GM12878 (cell line): ENCODE measurements around the gene CBX7. TPM values are rescaled to one million over a fixed set of nuclear protein-coding genes. Genes with fewer than 3 reads are reported as not detected.

ENCODE experiments used
- ATAC-seq: fragments of 200-7000 bp; cut with Tn5 transposase; 3 replicates; pipeline ENCODE4 v1.9.1; 2020; ENCODE audit warnings: mild to moderate bottlenecking, moderate library complexity
- BruUV-seq: library from RNA; stranded (reverse); fragments of 400-500 nt; replicated peaks from 2 replicates; lab custom pipeline; 2021; lab: Mats Ljungman, UMichigan
- CTCF ChIA-PET: fragments of 300-600 bp; sonication (Branson Sonifier 250); formaldehyde crosslinking; extraction: SDS; loops from one replicate; lab custom pipeline; 2021; ENCODE audit warnings: inconsistent platforms; lab: Yijun Ruan, JAX
- POLR2A ChIA-PET: fragments of 350-600 bp; formaldehyde crosslinking; extraction: SDS; loops from one replicate; lab custom pipeline; 2021; ENCODE audit warnings: inconsistent platforms; lab: Charles Lee
- RAD21 ChIA-PET: fragments of 300-600 bp; sonication (Branson Sonifier 250); formaldehyde crosslinking; loops from one replicate; lab custom pipeline; 2023; ENCODE audit warnings: antibody characterized with exemption; ENCODE audit not compliant: unreplicated experiment; lab: Charles Lee
- SMC1A ChIA-PET: fragments of 300-600 bp; sonication (Branson Sonifier 250); formaldehyde crosslinking; loops from one replicate; lab custom pipeline; 2023; ENCODE audit not compliant: unreplicated experiment, uncharacterized antibody; lab: Charles Lee
- DNase-seq: peaks from one replicate; pipeline ENCODE4 v3.0.0-alpha.2; 2011; ENCODE audit warnings: low read depth, low spot score
- FAIRE-seq: peaks from 3 replicates; lab custom pipeline; 2011; peaks lifted over from hg19 to GRCh38; lab: Jason Lieb, UNC
- H2AFZ ChIP-seq: 2 replicates; pipeline ENCODE4 v1.6.0; 2011; ENCODE audit warnings: low read depth, low read length, control low read depth; ENCODE audit not compliant: control insufficient read depth
- H3K27ac ChIP-seq: 2 replicates; pipeline ENCODE4 v1.5.1; 2011; ENCODE audit warnings: control low read depth; ENCODE audit not compliant: control insufficient read depth, insufficient read depth
- H3K27me3 ChIP-seq, 2 experiments: replicated peaks in 1 of 2; 2 replicates each; pipeline versions ENCODE4 v1.6.0 to v1.6.1; 2011; ENCODE audit warnings: low read length in 1 of 2; ENCODE audit not compliant: control insufficient read depth in 2 of 2, insufficient read depth in 2 of 2
- H3K36me3 ChIP-seq, 2 experiments: 2 replicates each; pipeline ENCODE4 v1.5.1; 2011; ENCODE audit warnings: low read length in 1 of 2; ENCODE audit not compliant: control insufficient read depth in 2 of 2, insufficient read depth in 2 of 2
- H3K4me1 ChIP-seq: 2 replicates; pipeline ENCODE4 v1.6.1; 2011; ENCODE audit warnings: mild to moderate bottlenecking, low read length, moderate library complexity, mixed read lengths; ENCODE audit not compliant: control insufficient read depth, insufficient read depth
- H3K4me2 ChIP-seq: 2 replicates; pipeline ENCODE4 v1.6.0; 2011; ENCODE audit warnings: control low read depth; ENCODE audit not compliant: control insufficient read depth, insufficient read depth
- H3K4me3 ChIP-seq: fragments of 200-600 bp; sonication (generic); 2 replicates; pipeline ENCODE4 v1.5.1; 2016
- H3K79me2 ChIP-seq: 2 replicates; pipeline ENCODE4 v1.6.0; 2011; ENCODE audit warnings: low read length; ENCODE audit not compliant: control insufficient read depth, insufficient read depth
- H3K9ac ChIP-seq: 2 replicates; pipeline ENCODE4 v1.8.0; 2011; ENCODE audit warnings: low read length, control low read depth, mixed read lengths; ENCODE audit not compliant: control insufficient read depth, insufficient read depth
- H3K9me3 ChIP-seq: replicated peaks from 3 replicates; pipeline ENCODE4 v1.5.1; 2011; ENCODE audit warnings: mild to moderate bottlenecking, low read length; ENCODE audit not compliant: control insufficient read depth, insufficient read depth
- H4K20me1 ChIP-seq: 2 replicates; pipeline ENCODE4 v1.6.0; 2011; ENCODE audit not compliant: control insufficient read depth, insufficient read depth
- BCL11A ChIP-seq: IDR thresholded peaks from 2 replicates; pipeline ENCODE4 v1.6.1; 2011; ENCODE audit warnings: low read depth, low read length
- GABPA ChIP-seq: IDR thresholded peaks from 2 replicates; pipeline ENCODE4 v1.6.1; 2014; ENCODE audit warnings: antibody characterized with exemption, low read depth, mild to moderate bottlenecking, inconsistent platforms
- MEF2B ChIP-seq: fragments of 450-650 bp; IDR thresholded peaks from 2 replicates; pipeline ENCODE4 v1.6.1; 2018; ENCODE audit warnings: mild to moderate bottlenecking, moderate library complexity; ENCODE audit not compliant: partially characterized antibody, poor library complexity, severe bottlenecking
- MTA2 ChIP-seq: fragments of 450-650 bp; IDR thresholded peaks from 2 replicates; pipeline ENCODE4 v1.6.1; 2016; ENCODE audit warnings: low read depth, mild to moderate bottlenecking, moderate library complexity
- NR2C1 ChIP-seq: fragments of 450-650 bp; IDR thresholded peaks from 2 replicates; pipeline ENCODE4 v1.6.1; 2017; ENCODE audit warnings: antibody characterized with exemption, mild to moderate bottlenecking, moderate library complexity
- RUNX3 ChIP-seq: IDR thresholded peaks from 2 replicates; pipeline ENCODE4 v1.6.1; 2012; ENCODE audit warnings: low read length, inconsistent platforms
- SREBF1 ChIP-seq: IDR thresholded peaks from 2 replicates; pipeline ENCODE4 v1.6.1; 2012; ENCODE audit warnings: mild to moderate bottlenecking, low read length
- ZNF217 ChIP-seq: fragments of 450-650 bp; IDR thresholded peaks from 2 replicates; pipeline ENCODE4 v1.6.1; 2017; ENCODE audit warnings: antibody characterized with exemption, mild to moderate bottlenecking
- WGBS: methylation state at CpG from one replicate; pipeline ENCODE4 v1.1.6; 2016; ENCODE audit warnings: low lambda C conversion rate; ENCODE audit not compliant: insufficient replicate concordance, insufficient coverage; ENCODE audit errors: missing lambda C conversion rate; 5-methylcytosine and 5-hydroxymethylcytosine counted together
- in situ Hi-C: fragments of 300-500 bp; cut with MboI; formaldehyde crosslinking; loops from 9 replicates; pipeline ENCODE4 v1.14.3; 2018; ENCODE audit warnings: mixed read lengths
- intact Hi-C: fragments of 100-400 bp; cut with micrococcal nuclease; formaldehyde crosslinking; loops from one replicate; pipeline ENCODE4 v1.14.2; 2022; ENCODE audit not compliant: unreplicated experiment
- polyA plus RNA-seq, 11 experiments: library from polyadenylated mRNA; depleted of rRNA in 4 of 11; unstranded in 6 of 11; stranded (reverse) in 5 of 11; fragments of >200 nt; fragmentation: Nextera tagmentation in 4 of 11; fragmentation: Illumina TruSeq in 1 of 11; extraction: Ambion mirVana in 4 of 11; extraction: Trizol in 1 of 11; gene quantifications; 1 replicate in 1 of 11; 2 replicates in 10 of 11; pipeline versions ENCODE4 v1.2.1 to v1.2.3, GENCODE V29; 2011 to 2016; ENCODE audit warnings: inconsistent platforms in 2 of 11, missing spikeins in 2 of 11, low read depth in 1 of 11
- total RNA-seq, 4 experiments: library from RNA; depleted of rRNA in 3 of 4; stranded (reverse); fragments of >200 nt in 3 of 4; fragmentation: Illumina TruSeq in 1 of 4; extraction: Trizol in 1 of 4; gene quantifications; 2 replicates each; pipeline versions ENCODE4 v1.2.1 to v1.2.3, GENCODE V29; 2013 to 2021
- TF ChIP-seq, protein P1 (sequence below): fragments of 450-650 bp; IDR thresholded peaks from 2 replicates; pipeline ENCODE4 v1.6.1; 2014; ENCODE audit warnings: mild to moderate bottlenecking
- TF ChIP-seq, protein P2 (sequence below): fragments of 450-650 bp; IDR thresholded peaks from 2 replicates; pipeline ENCODE4 v1.6.1; 2018; ENCODE audit warnings: borderline replicate concordance, mild to moderate bottlenecking; ENCODE audit not compliant: partially characterized antibody
- TF ChIP-seq, protein P3 (sequence below): fragments of 450-650 bp; IDR thresholded peaks from 2 replicates; pipeline ENCODE4 v1.6.1; 2018; ENCODE audit warnings: mild to moderate bottlenecking, low read depth, moderate library complexity; ENCODE audit not compliant: partially characterized antibody

CBX7 gene
- total and polyA plus RNA-seq, 10 of the 15 experiments (the other 5 are each of a cell fraction or from before 2014, with no cell fraction given): 0.18 to 17.2 (median 5.6) TPM

DNA sequence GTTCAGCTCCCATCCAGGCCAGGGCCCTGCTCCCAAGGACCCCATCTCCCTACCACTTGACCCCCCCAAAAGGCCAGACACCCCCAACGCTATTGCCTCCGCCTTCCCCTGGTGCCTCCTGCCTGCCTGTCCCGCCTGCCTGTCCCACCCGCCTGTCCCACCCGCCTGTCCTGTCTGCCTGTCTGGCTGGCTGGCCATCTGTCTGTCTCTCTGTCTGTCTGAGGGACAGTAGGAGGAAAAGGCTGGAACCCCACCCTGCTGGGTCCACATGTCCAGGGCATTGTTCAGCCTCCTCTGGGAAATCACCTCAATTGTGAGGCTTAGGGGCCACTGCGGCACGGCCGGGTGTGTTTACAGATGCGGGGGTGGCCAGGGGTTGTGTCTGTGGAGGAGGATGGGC, 25.3 kb upstream of the CBX7 start:
- H3K9ac ChIP-seq: no peak overlapping the region
- in situ Hi-C loops: no loop called here

DNA sequence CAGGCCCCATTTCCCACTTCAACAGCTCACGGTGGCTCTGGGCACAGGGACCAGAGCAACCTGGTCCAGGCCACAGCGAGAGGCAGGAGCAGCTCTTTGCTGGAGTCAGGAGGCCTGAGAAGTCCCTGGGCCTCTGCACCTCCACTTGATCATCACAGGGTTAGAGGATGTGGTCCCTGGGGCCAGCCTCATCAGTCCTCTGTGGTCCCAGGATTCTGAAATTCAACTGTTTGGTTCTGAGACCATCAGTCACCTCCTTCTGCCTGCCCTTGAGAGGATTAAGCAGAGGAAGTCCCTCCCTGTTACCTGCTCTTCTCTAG, 24.9 kb upstream of the CBX7 start:
- Histone ChIP-seq H3K9ac (no peak overlapping the region), H3K9me3 (no peaks in the 10 kb centered on the region; the same call in 2 of the 3 replicates), H3K4me2 (no peak overlapping the region), H3K4me3 (no peak overlapping the region), H3K4me1 (peaks cover 4% of the 10 kb centered on the region), H2AFZ (no peak overlapping the region), H3K27me3 (no peaks in the 10 kb centered on the region), H3K79me2 (no peaks in the 10 kb centered on the region), H3K27ac (no peak overlapping the region), H3K36me3 (no peaks in the 10 kb centered on the region), H4K20me1 (no peaks in the 10 kb centered on the region)
- ChIA-PET SMC1A (no interaction called here), CTCF (no interaction called here), RAD21 (no interaction called here), POLR2A (no interaction called here)
- FAIRE-seq: no peak
- ATAC-seq: no peak
- DNase-seq: no peak
- in situ Hi-C loops: no loop called here
- BruUV-seq: no TSS peak
- 69% methylated on average over 2 of the region's 2 CpGs for WGBS
- intact Hi-C loops: no loop called here
- TF ChIP-seq, protein P1, sequence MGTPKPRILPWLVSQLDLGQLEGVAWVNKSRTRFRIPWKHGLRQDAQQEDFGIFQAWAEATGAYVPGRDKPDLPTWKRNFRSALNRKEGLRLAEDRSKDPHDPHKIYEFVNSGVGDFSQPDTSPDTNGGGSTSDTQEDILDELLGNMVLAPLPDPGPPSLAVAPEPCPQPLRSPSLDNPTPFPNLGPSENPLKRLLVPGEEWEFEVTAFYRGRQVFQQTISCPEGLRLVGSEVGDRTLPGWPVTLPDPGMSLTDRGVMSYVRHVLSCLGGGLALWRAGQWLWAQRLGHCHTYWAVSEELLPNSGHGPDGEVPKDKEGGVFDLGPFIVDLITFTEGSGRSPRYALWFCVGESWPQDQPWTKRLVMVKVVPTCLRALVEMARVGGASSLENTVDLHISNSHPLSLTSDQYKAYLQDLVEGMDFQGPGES: no peak
- TF ChIP-seq MTA2: no peak
- TF ChIP-seq, protein P2, sequence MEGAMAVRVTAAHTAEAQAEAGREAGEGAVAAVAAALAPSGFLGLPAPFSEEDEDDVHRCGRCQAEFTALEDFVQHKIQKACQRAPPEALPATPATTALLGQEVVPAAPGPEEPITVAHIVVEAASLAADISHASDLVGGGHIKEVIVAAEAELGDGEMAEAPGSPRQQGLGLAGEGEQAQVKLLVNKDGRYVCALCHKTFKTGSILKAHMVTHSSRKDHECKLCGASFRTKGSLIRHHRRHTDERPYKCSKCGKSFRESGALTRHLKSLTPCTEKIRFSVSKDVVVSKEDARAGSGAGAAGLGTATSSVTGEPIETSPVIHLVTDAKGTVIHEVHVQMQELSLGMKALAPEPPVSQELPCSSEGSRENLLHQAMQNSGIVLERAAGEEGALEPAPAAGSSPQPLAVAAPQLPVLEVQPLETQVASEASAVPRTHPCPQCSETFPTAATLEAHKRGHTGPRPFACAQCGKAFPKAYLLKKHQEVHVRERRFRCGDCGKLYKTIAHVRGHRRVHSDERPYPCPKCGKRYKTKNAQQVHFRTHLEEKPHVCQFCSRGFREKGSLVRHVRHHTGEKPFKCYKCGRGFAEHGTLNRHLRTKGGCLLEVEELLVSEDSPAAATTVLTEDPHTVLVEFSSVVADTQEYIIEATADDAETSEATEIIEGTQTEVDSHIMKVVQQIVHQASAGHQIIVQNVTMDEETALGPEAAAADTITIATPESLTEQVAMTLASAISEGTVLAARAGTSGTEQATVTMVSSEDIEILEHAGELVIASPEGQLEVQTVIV: no peak

More for the DNA sequence above, 25.3 kb upstream of the CBX7 start:
- POLR2A ChIA-PET: no interaction called here
- Histone ChIP-seq H2AFZ (no peak overlapping the region), H3K4me1 (peaks cover 4% of the 10 kb centered on the region), H4K20me1 (no peaks in the 10 kb centered on the region), H3K27ac (no peak overlapping the region), H3K79me2 (no peaks in the 10 kb centered on the region), H3K36me3 (no peaks in the 10 kb centered on the region), H3K4me2 (no peak overlapping the region), H3K27me3 (no peaks in the 10 kb centered on the region), H3K4me3 (no peak overlapping the region), H3K9me3 (no peaks in the 10 kb centered on the region; the same call in 2 of the 3 replicates)
- SMC1A ChIA-PET: no interaction called here
- intact Hi-C loops: no loop called here
- CTCF ChIA-PET: no interaction called here
- BruUV-seq: no TSS peak
- no peak for TF ChIP-seq RUNX3
- no peak for TF ChIP-seq SREBF1
- TF ChIP-seq MEF2B: no peak
- no peak for TF ChIP-seq BCL11A
- no peak for TF ChIP-seq ZNF217
- TF ChIP-seq GABPA: no peak
- TF ChIP-seq, protein P3, sequence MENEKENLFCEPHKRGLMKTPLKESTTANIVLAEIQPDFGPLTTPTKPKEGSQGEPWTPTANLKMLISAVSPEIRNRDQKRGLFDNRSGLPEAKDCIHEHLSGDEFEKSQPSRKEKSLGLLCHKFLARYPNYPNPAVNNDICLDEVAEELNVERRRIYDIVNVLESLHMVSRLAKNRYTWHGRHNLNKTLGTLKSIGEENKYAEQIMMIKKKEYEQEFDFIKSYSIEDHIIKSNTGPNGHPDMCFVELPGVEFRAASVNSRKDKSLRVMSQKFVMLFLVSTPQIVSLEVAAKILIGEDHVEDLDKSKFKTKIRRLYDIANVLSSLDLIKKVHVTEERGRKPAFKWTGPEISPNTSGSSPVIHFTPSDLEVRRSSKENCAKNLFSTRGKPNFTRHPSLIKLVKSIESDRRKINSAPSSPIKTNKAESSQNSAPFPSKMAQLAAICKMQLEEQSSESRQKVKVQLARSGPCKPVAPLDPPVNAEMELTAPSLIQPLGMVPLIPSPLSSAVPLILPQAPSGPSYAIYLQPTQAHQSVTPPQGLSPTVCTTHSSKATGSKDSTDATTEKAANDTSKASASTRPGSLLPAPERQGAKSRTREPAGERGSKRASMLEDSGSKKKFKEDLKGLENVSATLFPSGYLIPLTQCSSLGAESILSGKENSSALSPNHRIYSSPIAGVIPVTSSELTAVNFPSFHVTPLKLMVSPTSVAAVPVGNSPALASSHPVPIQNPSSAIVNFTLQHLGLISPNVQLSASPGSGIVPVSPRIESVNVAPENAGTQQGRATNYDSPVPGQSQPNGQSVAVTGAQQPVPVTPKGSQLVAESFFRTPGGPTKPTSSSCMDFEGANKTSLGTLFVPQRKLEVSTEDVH: no peak
- TF ChIP-seq NR2C1: no peak
- no peak for FAIRE-seq
- RAD21 ChIA-PET: no interaction called here
- WGBS: 87% methylated on average over 9 of the region's 9 CpGs
- DNase-seq: no peak
- ATAC-seq: no peak
